ENCODE measurements around the gene SNED1.

The SNED1 gene

DNA sequence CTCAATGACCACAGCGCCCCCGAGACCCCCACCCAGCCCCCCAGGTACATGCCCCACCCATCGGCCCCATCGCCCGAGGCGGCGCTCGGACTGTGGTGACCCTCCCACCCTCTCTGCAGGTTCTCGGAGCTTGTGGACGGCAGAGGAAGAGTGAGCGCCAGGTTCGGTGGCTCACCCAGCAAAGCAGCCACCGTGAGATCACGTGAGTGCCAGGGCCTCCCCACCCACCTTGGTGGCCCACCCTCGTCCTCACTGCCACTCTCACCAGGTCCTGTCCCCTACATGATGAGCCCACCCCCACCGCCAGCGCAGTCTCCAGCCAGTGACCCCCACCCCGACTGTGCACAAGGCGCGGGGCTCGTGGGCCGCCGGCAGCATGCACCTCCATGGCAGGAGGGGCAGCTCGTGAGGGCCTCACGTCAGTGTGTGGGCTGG lies 73.3 kb downstream of the SNED1 start:
- no peaks in the 10 kb centered on the region for H4K20me1 ChIP-seq (ENCODE audit: control insufficient read depth, insufficient read depth, low read depth, low read length)
- H3K4me3 ChIP-seq (ENCODE audit: low read length) = no peak overlapping the region
- no peaks in the 10 kb centered on the region for H3K9me3 ChIP-seq (ENCODE audit: control insufficient read depth, insufficient read depth, low read length)
- no peaks in the 10 kb centered on the region for H3K4me1 ChIP-seq (ENCODE audit: control insufficient read depth, low read length)
- H3K79me2 ChIP-seq (ENCODE audit: control insufficient read depth, low read length) = no peaks in the 10 kb centered on the region
- TF ChIP-seq, protein P1, sequence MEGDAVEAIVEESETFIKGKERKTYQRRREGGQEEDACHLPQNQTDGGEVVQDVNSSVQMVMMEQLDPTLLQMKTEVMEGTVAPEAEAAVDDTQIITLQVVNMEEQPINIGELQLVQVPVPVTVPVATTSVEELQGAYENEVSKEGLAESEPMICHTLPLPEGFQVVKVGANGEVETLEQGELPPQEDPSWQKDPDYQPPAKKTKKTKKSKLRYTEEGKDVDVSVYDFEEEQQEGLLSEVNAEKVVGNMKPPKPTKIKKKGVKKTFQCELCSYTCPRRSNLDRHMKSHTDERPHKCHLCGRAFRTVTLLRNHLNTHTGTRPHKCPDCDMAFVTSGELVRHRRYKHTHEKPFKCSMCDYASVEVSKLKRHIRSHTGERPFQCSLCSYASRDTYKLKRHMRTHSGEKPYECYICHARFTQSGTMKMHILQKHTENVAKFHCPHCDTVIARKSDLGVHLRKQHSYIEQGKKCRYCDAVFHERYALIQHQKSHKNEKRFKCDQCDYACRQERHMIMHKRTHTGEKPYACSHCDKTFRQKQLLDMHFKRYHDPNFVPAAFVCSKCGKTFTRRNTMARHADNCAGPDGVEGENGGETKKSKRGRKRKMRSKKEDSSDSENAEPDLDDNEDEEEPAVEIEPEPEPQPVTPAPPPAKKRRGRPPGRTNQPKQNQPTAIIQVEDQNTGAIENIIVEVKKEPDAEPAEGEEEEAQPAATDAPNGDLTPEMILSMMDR (IDR thresholded peaks at IDR 0.05; ENCODE audit: low read depth, low read length, poor library complexity, severe bottlenecking) = no peak
- TF ChIP-seq EZH2phosphoT487 (IDR thresholded peaks at IDR 0.05; ENCODE audit: borderline replicate concordance, low read length) = no peak
- no peaks in the 10 kb centered on the region for H3K27me3 ChIP-seq (ENCODE audit: control insufficient read depth, low read length)
- no peaks in the 10 kb centered on the region for H3K36me3 ChIP-seq (ENCODE audit: control insufficient read depth, low read length)
- no peaks in the 10 kb centered on the region; the same call in 1 of the 2 replicates for H3F3A ChIP-seq (ENCODE audit: control insufficient read depth, insufficient read depth)
- no peaks in the 10 kb centered on the region for H3K9me2 ChIP-seq (replicated peaks; ENCODE audit: control insufficient read depth, low read length)
- H3K4me2 ChIP-seq (ENCODE audit: low read length) = no peak overlapping the region
- H3K27ac ChIP-seq (ENCODE audit: low read depth, low read length) = no peak overlapping the region

DNA sequence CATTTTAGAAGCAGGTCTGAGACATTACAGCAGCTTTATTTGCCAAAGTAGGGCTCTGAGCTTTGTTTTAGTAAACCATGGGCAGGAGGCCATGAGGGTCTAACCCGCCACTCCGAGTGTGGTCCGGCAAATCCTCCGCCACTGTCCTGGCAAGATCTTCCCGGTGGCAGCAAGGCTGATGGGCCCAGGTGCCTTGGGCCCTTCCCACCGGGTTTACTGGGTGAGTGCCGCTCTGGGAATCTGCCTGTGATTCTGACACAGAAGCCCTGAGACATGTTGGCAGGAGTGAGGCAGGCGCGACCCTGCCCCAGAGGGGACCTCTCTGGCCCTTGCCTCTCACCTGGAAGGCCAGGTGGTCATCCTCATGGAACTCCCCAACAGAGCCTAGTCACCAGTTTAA lies 73.7 kb downstream of the SNED1 start:
- Histone ChIP-seq H3F3A (ENCODE audit: control insufficient read depth, insufficient read depth) (no peaks in the 10 kb centered on the region; the same call in 1 of the 2 replicates), H3K27me3 (ENCODE audit: control insufficient read depth, low read length) (no peaks in the 10 kb centered on the region), H3K9me2 (replicated peaks; ENCODE audit: control insufficient read depth, low read length) (no peaks in the 10 kb centered on the region), H3K27ac (ENCODE audit: low read depth, low read length) (no peak overlapping the region), H3K4me3 (ENCODE audit: low read length) (no peak overlapping the region), H3K9me3 (ENCODE audit: control insufficient read depth, insufficient read depth, low read length) (no peaks in the 10 kb centered on the region), H4K20me1 (ENCODE audit: control insufficient read depth, insufficient read depth, low read depth, low read length) (no peaks in the 10 kb centered on the region), H3K4me1 (ENCODE audit: control insufficient read depth, low read length) (peaks cover 2% of the 10 kb centered on the region), H3K79me2 (ENCODE audit: control insufficient read depth, low read length) (no peaks in the 10 kb centered on the region), H3K36me3 (ENCODE audit: control insufficient read depth, low read length) (no peaks in the 10 kb centered on the region), H3K4me2 (ENCODE audit: low read length) (no peak overlapping the region)
- TF ChIP-seq, protein P1 (IDR thresholded peaks at IDR 0.05; ENCODE audit: low read depth, low read length, poor library complexity, severe bottlenecking) = no peak
- TF ChIP-seq EZH2phosphoT487 (IDR thresholded peaks at IDR 0.05; ENCODE audit: borderline replicate concordance, low read length) = no peak

DNA sequence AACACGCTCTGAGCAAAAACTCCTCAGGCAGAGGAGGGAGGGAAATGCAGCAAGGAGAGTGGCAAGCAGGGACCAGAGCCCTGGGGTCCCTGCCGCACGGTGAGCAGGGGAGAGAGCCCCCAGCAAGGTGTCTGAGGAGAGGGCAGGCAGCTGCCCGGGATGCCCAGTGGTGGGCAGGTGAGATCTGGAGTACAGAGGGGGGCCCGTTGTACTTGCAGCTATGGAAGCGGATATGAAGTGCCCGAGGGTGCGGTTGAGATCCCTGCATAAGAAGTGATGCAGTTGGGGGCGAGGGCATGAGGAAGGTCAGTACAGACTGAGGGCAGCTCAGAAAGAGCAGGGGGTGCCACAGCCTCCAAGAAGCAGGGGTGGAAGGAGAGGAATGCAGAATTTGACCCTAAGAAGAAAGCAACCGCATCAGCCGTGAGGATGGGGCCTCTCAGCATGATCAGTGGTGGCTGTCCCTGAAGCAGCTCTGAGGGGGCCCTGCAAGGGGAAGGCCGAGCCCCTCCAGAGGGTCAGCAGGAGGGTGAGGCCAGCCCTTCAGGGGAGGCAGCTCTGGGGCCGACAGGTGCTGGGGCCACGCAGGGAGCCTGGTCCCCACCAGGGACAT lies 74.2 kb downstream of the SNED1 start:
- Histone ChIP-seq H3K36me3 (ENCODE audit: control insufficient read depth, low read length) (no peaks in the 10 kb centered on the region), H3K9me3 (ENCODE audit: control insufficient read depth, insufficient read depth, low read length) (no peaks in the 10 kb centered on the region)
- TF ChIP-seq EZH2phosphoT487 (IDR thresholded peaks at IDR 0.05; ENCODE audit: borderline replicate concordance, low read length) = no peak
- TF ChIP-seq, protein P1 (IDR thresholded peaks at IDR 0.05; ENCODE audit: low read depth, low read length, poor library complexity, severe bottlenecking) = no peak

More for the DNA sequence above, 74.2 kb downstream of the SNED1 start:
- H3K9me2 ChIP-seq (replicated peaks; ENCODE audit: control insufficient read depth, low read length) = no peaks in the 10 kb centered on the region
- H3K79me2 ChIP-seq (ENCODE audit: control insufficient read depth, low read length) = no peaks in the 10 kb centered on the region
- no peak overlapping the region for H3K4me2 ChIP-seq (ENCODE audit: low read length)
- H3K4me1 ChIP-seq (ENCODE audit: control insufficient read depth, low read length) = peaks cover 7% of the 10 kb centered on the region
- H3K27me3 ChIP-seq (ENCODE audit: control insufficient read depth, low read length) = no peaks in the 10 kb centered on the region
- no peak overlapping the region for H3K4me3 ChIP-seq (ENCODE audit: low read length)
- H3F3A ChIP-seq (ENCODE audit: control insufficient read depth, insufficient read depth) = no peaks in the 10 kb centered on the region; the same call in 1 of the 2 replicates
- H3K27ac ChIP-seq (ENCODE audit: low read depth, low read length) = no peak overlapping the region
- H4K20me1 ChIP-seq (ENCODE audit: control insufficient read depth, insufficient read depth, low read depth, low read length) = no peaks in the 10 kb centered on the region

All from DOHH2 (cell line).